Sigmoid colon (tissue), 7 donors: ENCODE measurements around the gene RNU1-2. TPM values are rescaled to one million over a fixed set of nuclear protein-coding genes. Genes with fewer than 3 reads are reported as not detected.
"Not testable (repeated sequence)": the region's sequence is repeated elsewhere in the genome, so short reads cannot be mapped to it uniquely, and the experiment has no call there.

Source experiments
- DNase-seq: peaks from one replicate; pipeline ENCODE4 v3.0.0-alpha.2; 2019
- H3K27ac ChIP-seq, 4 donors: fragments of 200-600 bp; sonication (generic); one replicate each; pipeline ENCODE4 v1.5.1; 2016 to 2019; ENCODE audit warnings: mild to moderate bottlenecking in 1 of 4
- H3K27me3 ChIP-seq, 3 donors: fragments of 200-600 bp; sonication (generic); one replicate each; pipeline ENCODE4 v1.5.1; 2019; ENCODE audit warnings: mild to moderate bottlenecking in 1 of 3
- H3K36me3 ChIP-seq, 4 donors: fragments of 200-600 bp; sonication (generic); one replicate each; pipeline ENCODE4 v1.5.1; 2016 to 2019
- H3K4me1 ChIP-seq, 4 donors: fragments of 200-600 bp; sonication (generic); one replicate each; pipeline ENCODE4 v1.5.1; 2017 to 2019
- H3K4me3 ChIP-seq, 4 donors: fragments of 200-600 bp; sonication (generic); one replicate each; pipeline ENCODE4 v1.5.1; 2017 to 2019; ENCODE audit warnings: mild to moderate bottlenecking in 2 of 4, moderate library complexity in 1 of 4
- H3K9me3 ChIP-seq, 4 donors: fragments of 200-600 bp in 3 of 4; sonication (generic) in 3 of 4; one replicate each; pipeline versions ENCODE4 v1.5.1 to v1.6.1; 2013 to 2019
- EP300 ChIP-seq, 4 donors: sonication (generic); formaldehyde crosslinking; IDR thresholded peaks; one replicate each; pipeline ENCODE4 v1.6.1; 2017; ENCODE audit warnings: antibody characterized with exemption in 4 of 4
- WGBS, 2 donors: extraction: QIAGEN DNeasy Blood & Tissue Kit; methylation state at CpG; one replicate each; pipeline ENCODE4 v1.1.7; 2013; 5-methylcytosine and 5-hydroxymethylcytosine counted together
- intact Hi-C: fragments of 100-400 bp; cut with DNase I; formaldehyde crosslinking; loops from one replicate; pipeline ENCODE4 v1.15.1; 2023
- polyA plus RNA-seq, 3 donors: library from polyadenylated mRNA; stranded (reverse); fragments of 200-250 nt; gene quantifications; one replicate each; pipeline ENCODE4 v1.2.3, GENCODE V29; 2013
- small RNA-seq, 3 donors: library from RNA; depleted of rRNA; stranded (forward); fragments of <200 nt; gene quantifications; one replicate each; pipeline ENCODE3, GENCODE V24; 2016
- total RNA-seq, 4 donors: library from RNA; depleted of rRNA; stranded (reverse); fragments of >200 nt; gene quantifications; one replicate each; pipeline ENCODE4 v1.1.0, GENCODE V29; 2016
- donor health status: healthy with polysubstance abuse.
- donor health status: Bipolar disorder and iron deficiency.
- donor health status: healthy.

RNU1-2 gene
- total and polyA plus RNA-seq, 7 donors = under 0.01 TPM; not detected in 3

- no peaks in the 10 kb centered on the region for H3K27me3 ChIP-seq
- no peak for DNase-seq
- TF ChIP-seq EP300 (IDR thresholded peaks at IDR 0.05) = no peak
- H3K27ac ChIP-seq = no peak overlapping the region
- intact Hi-C loops = no loop called here
- H3K4me1 ChIP-seq = no peaks in the 10 kb centered on the region
- no peak overlapping the region for H3K4me3 ChIP-seq
- H3K9me3 ChIP-seq = no peaks in the 10 kb centered on the region
- WGBS, 2 donors = 93 to 95% methylated on average over 19 of the region's 19 CpGs
- peaks cover 0 to 80% (median 23%) of the 10 kb centered on the region in 4 donors for H3K36me3 ChIP-seq
Observed at GRCh38 chr1:16944038-16944437, 48.3 kb downstream of the RNU1-2 start.

- H3K4me3 ChIP-seq, H3K27me3 ChIP-seq, H3K4me1 ChIP-seq, H3K27ac ChIP-seq, DNase-seq, intact Hi-C loops, H3K9me3 ChIP-seq: not testable (repeated sequence)
- 92 to 94% methylated on average over 9 of the region's 9 CpGs for WGBS, 2 donors
- peaks cover 0 to 71% (median 21%) of the 10 kb centered on the region in 4 donors for H3K36me3 ChIP-seq
Observed at GRCh38 chr1:16945512-16945911, 49.7 kb downstream of the RNU1-2 start.

Small RNA genes within 50 kb of the gene (small RNA-seq; reads per million reads assigned to genes)
- gene MIR3675 (0 reads per million in 3 donors), gene RNU1-2 (0 reads per million in 3 donors), gene RNU1-5P (0 reads per million in 3 donors)

Other genes starting within 250 kb of the RNU1-2 start
- under 1 TPM; under 0.01 TPM for gene RNU1-3, start 229.0 kb upstream of the RNU1-2 start, total RNA-seq
- not detected for gene RNU1-3, start 229.0 kb upstream of the RNU1-2 start, polyA plus RNA-seq
- gene RNU1-4, start 155.5 kb upstream of the RNU1-2 start, total RNA-seq = under 1 TPM; under 0.01 TPM
- not detected for gene RNU1-4, start 155.5 kb upstream of the RNU1-2 start, polyA plus RNA-seq
- 10 to 100 TPM; 11.4 to 25.5 (median 20.3) TPM for gene CROCC, start 26.0 kb downstream of the RNU1-2 start, total RNA-seq
- gene CROCC, start 26.0 kb downstream of the RNU1-2 start, polyA plus RNA-seq = 10 to 100 TPM in 1 of 3 donors, 1 to 10 TPM in 2; 3.5 to 24.3 (median 7.8) TPM
- gene MFAP2, start 84.6 kb downstream of the RNU1-2 start, total RNA-seq = 10 to 100 TPM in 3 of 4 donors, 1 to 10 TPM in 1; 7.1 to 26.6 (median 14.1) TPM
- 1 to 10 TPM in 2 of 3 donors, not detected in 1; 3.6 to 7.4 TPM for gene MFAP2, start 84.6 kb downstream of the RNU1-2 start, polyA plus RNA-seq
- gene ATP13A2, start 115.9 kb downstream of the RNU1-2 start, total RNA-seq = 10 to 100 TPM in 3 of 4 donors, 1 to 10 TPM in 1; 8.7 to 23.8 (median 15.7) TPM
- 10 to 100 TPM in 1 of 3 donors, 1 to 10 TPM in 2; 6.6 to 47.2 (median 8.1) TPM for gene ATP13A2, start 115.9 kb downstream of the RNU1-2 start, polyA plus RNA-seq
- 100 to 1,000 TPM; 109 to 228 (median 141) TPM for gene SDHB, start 158.1 kb downstream of the RNU1-2 start, total RNA-seq
- gene SDHB, start 158.1 kb downstream of the RNU1-2 start, polyA plus RNA-seq = 100 to 1,000 TPM; 173 to 398 (median 274) TPM
- gene PADI2, start 223.5 kb downstream of the RNU1-2 start, total RNA-seq = 1 to 10 TPM in 1 of 4 donors, under 1 TPM in 3; 0.27 to 1.1 (median 0.34) TPM
- 100 to 1,000 TPM in 2 of 3 donors, 10 to 100 TPM in 1; 21.9 to 169 (median 142) TPM for gene PADI2, start 223.5 kb downstream of the RNU1-2 start, polyA plus RNA-seq